Mucosa of rectum (tissue), 2 donors: Measurements from ENCODE around the gene SYT12.
A peak's percentile ranks its signal among the peaks of the same experiment; 100 is the strongest.

ENCODE experiments used
- H3K27ac ChIP-seq, 2 donors: one replicate each; pipeline ENCODE4 v1.7.0; 2013; ENCODE audit warnings: inconsistent platforms in 2 of 2, low read depth in 2 of 2, low read length in 2 of 2
- H3K27me3 ChIP-seq, 2 donors: one replicate each; pipeline ENCODE4 v1.7.0; 2013; ENCODE audit warnings: low read length in 2 of 2; ENCODE audit not compliant: control insufficient read depth in 2 of 2, insufficient read depth in 2 of 2
- H3K36me3 ChIP-seq, 2 donors: one replicate each; pipeline ENCODE4 v1.7.0; 2013; ENCODE audit warnings: low read length in 2 of 2; ENCODE audit not compliant: control insufficient read depth in 2 of 2, insufficient read depth in 2 of 2
- H3K4me1 ChIP-seq, 2 donors: one replicate each; pipeline ENCODE4 v1.7.0; 2013; ENCODE audit warnings: low read length in 2 of 2, mild to moderate bottlenecking in 1 of 2; ENCODE audit not compliant: control insufficient read depth in 2 of 2, insufficient read depth in 2 of 2
- H3K4me3 ChIP-seq, 2 donors: one replicate each; pipeline ENCODE4 v1.7.0; 2013; ENCODE audit warnings: low read length in 2 of 2
- H3K9ac ChIP-seq, 2 donors: one replicate each; pipeline ENCODE4 v1.7.0; 2013; ENCODE audit warnings: low read length in 2 of 2, low read depth in 1 of 2, mild to moderate bottlenecking in 1 of 2
- H3K9me3 ChIP-seq, 2 donors: one replicate each; pipeline ENCODE4 v1.7.0; 2013; ENCODE audit warnings: low read length in 2 of 2; ENCODE audit not compliant: control insufficient read depth in 2 of 2
- donor health status: healthy.
- donor health status: Normal muscosa, but diverticular disease.

Gene SYT12, protein sequence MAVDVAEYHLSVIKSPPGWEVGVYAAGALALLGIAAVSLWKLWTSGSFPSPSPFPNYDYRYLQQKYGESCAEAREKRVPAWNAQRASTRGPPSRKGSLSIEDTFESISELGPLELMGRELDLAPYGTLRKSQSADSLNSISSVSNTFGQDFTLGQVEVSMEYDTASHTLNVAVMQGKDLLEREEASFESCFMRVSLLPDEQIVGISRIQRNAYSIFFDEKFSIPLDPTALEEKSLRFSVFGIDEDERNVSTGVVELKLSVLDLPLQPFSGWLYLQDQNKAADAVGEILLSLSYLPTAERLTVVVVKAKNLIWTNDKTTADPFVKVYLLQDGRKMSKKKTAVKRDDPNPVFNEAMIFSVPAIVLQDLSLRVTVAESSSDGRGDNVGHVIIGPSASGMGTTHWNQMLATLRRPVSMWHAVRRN

GRCh38 chr11:67022961-67023956 is at the start of gene SYT12:
SYT12 (plus strand) TSS chr11:67023134; CDS start chr11:67030145, 7,011 bp downstream.
- Histone ChIP-seq H3K9ac (no peak within 1 kb of the TSS), H3K27me3 (peaks cover 33 to 36% of the 10 kb centered on the region in 2 donors), H3K36me3 (no peaks in the 10 kb centered on the region), H3K27ac (no peak within 1 kb of the TSS), H3K9me3 (no peaks in the 10 kb centered on the region), H3K4me1 (peaks cover 5 to 9% of the 10 kb centered on the region in 2 donors), H3K4me3 (peak within 1 kb of the TSS; percentile 13 to 39)

- no peaks in the 10 kb centered on the region for H3K36me3 ChIP-seq
- no peaks in the 10 kb centered on the region for H3K27me3 ChIP-seq
- no peak overlapping the region for H3K4me3 ChIP-seq
- H3K4me1 ChIP-seq: peaks cover 0 to 7% of the 10 kb centered on the region in 2 donors
- H3K9me3 ChIP-seq: no peaks in the 10 kb centered on the region
- no peak overlapping the region for H3K9ac ChIP-seq
- no peak overlapping the region for H3K27ac ChIP-seq
Measured at GRCh38 chr11:66973956-66974580, 48.9 kb upstream of the SYT12 start.

GRCh38 chr11:66974724-66975404 is 48.1 kb upstream of the SYT12 start, which contains the start of gene C11orf86:
C11orf86 (plus strand) TSS chr11:66975304; CDS start chr11:66975363, 59 bp downstream.
- Histone ChIP-seq H3K9ac (peak within 1 kb of the TSS in 1 of 2 donors; percentile 9), H3K27ac (peak within 1 kb of the TSS; percentile 7 to 58), H3K4me3 (peak within 1 kb of the TSS; percentile 14 to 54), H3K9me3 (no peaks in the 10 kb centered on the region), H3K4me1 (peaks cover 0 to 7% of the 10 kb centered on the region in 2 donors), H3K36me3 (no peaks in the 10 kb centered on the region), H3K27me3 (no peaks in the 10 kb centered on the region)

GRCh38 chr11:66975405-66976027 is 47.4 kb upstream of the SYT12 start:
- no peaks in the 10 kb centered on the region for H3K9me3 ChIP-seq
- H3K36me3 ChIP-seq: no peaks in the 10 kb centered on the region
- H3K4me1 ChIP-seq: peaks cover 0 to 5% of the 10 kb centered on the region in 2 donors
- peak overlapping the region; percentile 7 to 58 for H3K27ac ChIP-seq
- H3K9ac ChIP-seq: peak overlapping the region in 1 of 2 donors; percentile 9
- H3K27me3 ChIP-seq: no peaks in the 10 kb centered on the region
- peak overlapping the region; percentile 8 to 54 for H3K4me3 ChIP-seq

DNA sequence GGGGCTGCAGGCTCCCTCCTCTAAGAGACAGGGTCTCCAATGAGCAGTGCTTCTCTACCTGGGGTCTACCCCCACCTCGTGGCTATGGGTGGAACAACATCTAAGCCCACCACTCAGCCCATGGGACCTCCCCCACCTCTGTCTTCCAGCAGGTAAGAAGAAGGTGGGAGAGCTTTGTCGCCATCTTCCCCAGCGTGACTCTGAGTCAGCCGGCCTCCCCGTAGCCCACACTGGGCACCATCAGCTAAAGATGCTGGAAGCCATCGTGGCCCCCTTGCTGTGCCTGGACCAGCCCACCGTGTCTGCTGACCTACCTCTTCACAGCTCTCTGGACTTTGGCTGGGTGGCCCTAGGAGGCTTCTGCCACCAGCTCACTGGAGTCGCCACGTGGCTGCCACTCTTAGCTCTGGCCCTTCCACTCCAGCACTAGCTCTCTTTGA is 46.9 kb upstream of the SYT12 start:
- Histone ChIP-seq H3K4me3 (peak overlapping the region; percentile 14 to 54), H3K9me3 (no peaks in the 10 kb centered on the region), H3K27ac (peak overlapping the region in 1 of 2 donors; percentile 7), H3K27me3 (no peaks in the 10 kb centered on the region), H3K4me1 (peaks cover 0 to 3% of the 10 kb centered on the region in 2 donors), H3K36me3 (no peaks in the 10 kb centered on the region), H3K9ac (peak overlapping the region in 1 of 2 donors; percentile 9)

GRCh38 chr11:66976925-66977324 is 46.0 kb upstream of the SYT12 start:
- no peak overlapping the region for H3K27ac ChIP-seq
- peaks cover 0 to 4% of the 10 kb centered on the region in 2 donors for H3K4me1 ChIP-seq
- no peak overlapping the region for H3K9ac ChIP-seq
- H3K27me3 ChIP-seq: no peaks in the 10 kb centered on the region
- H3K4me3 ChIP-seq: peak overlapping the region in 1 of 2 donors; percentile 54
- no peaks in the 10 kb centered on the region for H3K36me3 ChIP-seq
- H3K9me3 ChIP-seq: no peaks in the 10 kb centered on the region

DNA sequence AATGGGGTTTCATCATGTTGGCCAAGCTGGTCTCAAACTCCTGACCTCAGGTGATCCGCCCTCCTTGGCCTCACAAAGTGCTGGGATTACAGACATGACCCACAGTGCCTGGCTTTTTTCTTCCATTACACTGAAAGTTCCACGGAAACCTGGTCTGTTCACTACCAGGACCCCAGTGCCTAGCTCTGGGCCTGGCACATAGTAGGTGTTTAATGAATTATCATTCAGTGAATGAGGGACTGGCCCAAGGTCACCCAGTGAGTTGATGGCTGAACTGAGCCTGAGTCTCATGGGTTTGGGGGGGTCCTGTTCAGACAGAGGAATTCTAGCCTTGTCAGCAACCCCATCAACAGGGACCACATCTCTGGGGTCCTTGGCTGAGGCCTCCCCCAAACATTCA is 44.7 kb upstream of the SYT12 start:
- Histone ChIP-seq H3K27me3 (no peaks in the 10 kb centered on the region), H3K27ac (no peak overlapping the region), H3K9me3 (no peaks in the 10 kb centered on the region), H3K9ac (no peak overlapping the region), H3K4me1 (peaks cover 0 to 9% of the 10 kb centered on the region in 2 donors), H3K4me3 (no peak overlapping the region), H3K36me3 (no peaks in the 10 kb centered on the region)

- H3K27me3 ChIP-seq: no peaks in the 10 kb centered on the region
Measured at GRCh38 chr11:66978717-66979116, 44.2 kb upstream of the SYT12 start.

More at GRCh38 chr11:66978717-66979116, 44.2 kb upstream of the SYT12 start:
- Histone ChIP-seq H3K4me3 (no peak overlapping the region), H3K9me3 (no peaks in the 10 kb centered on the region), H3K27ac (no peak overlapping the region), H3K36me3 (no peaks in the 10 kb centered on the region), H3K4me1 (peaks cover 0 to 12% of the 10 kb centered on the region in 2 donors), H3K9ac (no peak overlapping the region)
